Measurements from ENCODE around the gene ADGRV1. TPM values are rescaled to one million over a fixed set of nuclear protein-coding genes. Genes with fewer than 3 reads are reported as not detected.

The ADGRV1 gene, protein sequence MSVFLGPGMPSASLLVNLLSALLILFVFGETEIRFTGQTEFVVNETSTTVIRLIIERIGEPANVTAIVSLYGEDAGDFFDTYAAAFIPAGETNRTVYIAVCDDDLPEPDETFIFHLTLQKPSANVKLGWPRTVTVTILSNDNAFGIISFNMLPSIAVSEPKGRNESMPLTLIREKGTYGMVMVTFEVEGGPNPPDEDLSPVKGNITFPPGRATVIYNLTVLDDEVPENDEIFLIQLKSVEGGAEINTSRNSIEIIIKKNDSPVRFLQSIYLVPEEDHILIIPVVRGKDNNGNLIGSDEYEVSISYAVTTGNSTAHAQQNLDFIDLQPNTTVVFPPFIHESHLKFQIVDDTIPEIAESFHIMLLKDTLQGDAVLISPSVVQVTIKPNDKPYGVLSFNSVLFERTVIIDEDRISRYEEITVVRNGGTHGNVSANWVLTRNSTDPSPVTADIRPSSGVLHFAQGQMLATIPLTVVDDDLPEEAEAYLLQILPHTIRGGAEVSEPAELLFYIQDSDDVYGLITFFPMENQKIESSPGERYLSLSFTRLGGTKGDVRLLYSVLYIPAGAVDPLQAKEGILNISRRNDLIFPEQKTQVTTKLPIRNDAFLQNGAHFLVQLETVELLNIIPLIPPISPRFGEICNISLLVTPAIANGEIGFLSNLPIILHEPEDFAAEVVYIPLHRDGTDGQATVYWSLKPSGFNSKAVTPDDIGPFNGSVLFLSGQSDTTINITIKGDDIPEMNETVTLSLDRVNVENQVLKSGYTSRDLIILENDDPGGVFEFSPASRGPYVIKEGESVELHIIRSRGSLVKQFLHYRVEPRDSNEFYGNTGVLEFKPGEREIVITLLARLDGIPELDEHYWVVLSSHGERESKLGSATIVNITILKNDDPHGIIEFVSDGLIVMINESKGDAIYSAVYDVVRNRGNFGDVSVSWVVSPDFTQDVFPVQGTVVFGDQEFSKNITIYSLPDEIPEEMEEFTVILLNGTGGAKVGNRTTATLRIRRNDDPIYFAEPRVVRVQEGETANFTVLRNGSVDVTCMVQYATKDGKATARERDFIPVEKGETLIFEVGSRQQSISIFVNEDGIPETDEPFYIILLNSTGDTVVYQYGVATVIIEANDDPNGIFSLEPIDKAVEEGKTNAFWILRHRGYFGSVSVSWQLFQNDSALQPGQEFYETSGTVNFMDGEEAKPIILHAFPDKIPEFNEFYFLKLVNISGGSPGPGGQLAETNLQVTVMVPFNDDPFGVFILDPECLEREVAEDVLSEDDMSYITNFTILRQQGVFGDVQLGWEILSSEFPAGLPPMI (N-terminal part only)
- total RNA-seq = 14.5 TPM

GRCh38 chr5:90558344-90559192 lies at the start of gene ADGRV1:
Gene ADGRV1, plus strand, starts transcription at chr5:90558797. Its CDS starts 99 bp downstream, at chr5:90558896.

GRCh38 chr5:90529194-90529938 lies 29.2 kb upstream of the ADGRV1 start, which contains the start of gene LYSMD3:
Gene LYSMD3, minus strand, starts transcription at chr5:90529584. Its CDS starts 4,295 bp downstream, at chr5:90525289.

Other genes starting within 250 kb of the ADGRV1 start
- gene CETN3, start 149.0 kb upstream of the ADGRV1 start, total RNA-seq = 17.1 TPM
- 8.3 TPM for gene MBLAC2, start 84.0 kb upstream of the ADGRV1 start, total RNA-seq
- 1.8 TPM for gene POLR3G, start 83.9 kb upstream of the ADGRV1 start, total RNA-seq
- gene LYSMD3, start 29.2 kb upstream of the ADGRV1 start, total RNA-seq = 14.0 TPM

Measured in metanephros (tissue), 1 donor.